IMR-90 (cell line): ENCODE results near the gene PHACTR3.

Experiments
- BHLHE40 ChIP-seq: fragments of 150-350 bp; IDR thresholded peaks from 2 replicates; pipeline ENCODE4 v1.6.1; 2016; ENCODE audit warnings: mild to moderate bottlenecking, low read depth, low read length
- CTCF ChIP-seq: conservative IDR thresholded peaks from 2 replicates; pipeline ENCODE4 v1.5.1; 2012; ENCODE audit warnings: mild to moderate bottlenecking, low read depth, low read length, improper control_type of control experiment
- FOS ChIP-seq: fragments of 150-350 bp; IDR thresholded peaks from 2 replicates; pipeline ENCODE4 v1.6.1; 2016; ENCODE audit warnings: low read depth, low read length
- MAFK ChIP-seq: IDR thresholded peaks from 2 replicates; pipeline ENCODE4 v1.6.1; 2012; ENCODE audit warnings: low read depth, low read length, improper control_type of control experiment
- MXI1 ChIP-seq: IDR thresholded peaks from 2 replicates; pipeline ENCODE4 v1.6.1; 2012; ENCODE audit warnings: low read depth, mild to moderate bottlenecking, low read length, moderate library complexity, borderline replicate concordance
- POLR2A ChIP-seq: IDR thresholded peaks from 2 replicates; pipeline ENCODE4 v1.6.1; 2012; ENCODE audit warnings: mild to moderate bottlenecking, low read depth, low read length
- RCOR1 ChIP-seq: IDR thresholded peaks from 2 replicates; pipeline ENCODE4 v1.6.1; 2012; ENCODE audit warnings: mild to moderate bottlenecking, low read length, improper control_type of control experiment; ENCODE audit not compliant: insufficient replicate concordance
- USF2 ChIP-seq: fragments of 150-350 bp; IDR thresholded peaks from 2 replicates; pipeline ENCODE4 v1.6.1; 2017; ENCODE audit warnings: mild to moderate bottlenecking, antibody characterized with exemption, low read length, low read depth

DNA sequence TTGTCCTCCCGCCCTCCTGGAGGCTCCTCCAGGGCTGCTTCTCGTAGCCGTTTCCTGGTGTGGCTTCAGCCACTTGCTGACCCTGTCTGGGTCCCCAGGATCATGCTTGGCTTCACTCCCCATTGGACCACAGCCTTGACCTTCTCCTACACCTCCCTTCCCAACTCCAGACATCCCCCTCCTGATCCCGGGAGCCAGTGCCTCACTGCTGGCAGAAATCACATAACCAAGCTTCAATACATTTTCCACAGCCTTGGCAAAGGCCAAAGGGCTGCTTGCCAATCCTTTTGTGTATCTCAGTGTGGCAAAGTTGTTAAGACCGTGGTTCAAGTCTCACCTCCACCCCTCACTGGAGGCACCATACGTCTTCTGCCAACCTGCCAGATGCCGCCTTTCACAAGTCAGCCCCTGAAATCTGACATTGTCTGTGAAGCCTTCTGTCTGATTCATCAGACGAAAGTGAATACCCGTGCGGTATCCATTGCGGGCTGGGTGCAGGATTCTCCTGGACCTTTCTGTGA lies 60.1 kb downstream of the PHACTR3 start:
- TF ChIP-seq MAFK: no peak
- TF ChIP-seq BHLHE40: no peak
- no peak for TF ChIP-seq CTCF
- TF ChIP-seq RCOR1: no peak
- TF ChIP-seq POLR2A: no peak
- TF ChIP-seq MXI1: no peak
- no peak for TF ChIP-seq FOS
- no peak for TF ChIP-seq USF2
